NT2/D1 (cell line): ENCODE results near the gene ATP6V0B.

Experiments used
- SUZ12 ChIP-seq: IDR thresholded peaks from 2 replicates; pipeline ENCODE4 v1.6.1; 2011; ENCODE audit not compliant: insufficient read length, insufficient read depth; ENCODE audit errors: extremely low read depth
- YY1 ChIP-seq: IDR thresholded peaks from 2 replicates; pipeline ENCODE4 v1.6.1; 2011; ENCODE audit not compliant: insufficient read length, insufficient read depth
- ZNF274 ChIP-seq: IDR thresholded peaks from 2 replicates; pipeline ENCODE4 v1.6.1; 2011; ENCODE audit warnings: mild to moderate bottlenecking, low read depth, low read length

GRCh38 chr1:43994071-43994470, 19.3 kb downstream of the ATP6V0B start:
- TF ChIP-seq ZNF274 (no peak), YY1 (no peak), SUZ12 (no peak)
